CD8-positive, alpha-beta memory T cell (primary cell): ENCODE data around the gene IFI44L. TPM values are rescaled to one million over a fixed set of nuclear protein-coding genes. Genes with fewer than 3 reads are reported as not detected.

Experiments
- CTCF ChIA-PET: fragments of 350-600 bp; sonication (Branson Sonifier 250); formaldehyde crosslinking; loops from one replicate; lab custom pipeline; 2021; ENCODE audit warnings: antibody characterized with exemption; lab: Charles Lee
- POLR2A ChIA-PET: fragments of 350-600 bp; sonication (Branson Sonifier 250); formaldehyde crosslinking; loops from one replicate; lab custom pipeline; 2021; ENCODE audit warnings: antibody characterized with exemption; lab: Charles Lee
- DNase-seq, 5 donors: peaks; one replicate each; pipeline versions ENCODE4 v3.0.0 to v3.0.0-alpha.2; 2020 to 2022; ENCODE audit warnings: mixed read lengths in 1 of 5
- H3K27ac ChIP-seq: one replicate; pipeline ENCODE4 v1.7.0; 2013; ENCODE audit warnings: low read depth, mild to moderate bottlenecking, low read length, moderate library complexity
- H3K27me3 ChIP-seq: 2 replicates; pipeline ENCODE4 v1.7.0; 2013; ENCODE audit warnings: low read length, mild to moderate bottlenecking; ENCODE audit not compliant: insufficient read depth, poor library complexity, severe bottlenecking
- H3K36me3 ChIP-seq: 2 replicates; pipeline ENCODE4 v1.7.0; 2013; ENCODE audit warnings: mild to moderate bottlenecking, low read length, moderate library complexity; ENCODE audit not compliant: insufficient read depth
- H3K4me1 ChIP-seq: 2 replicates; pipeline ENCODE4 v1.7.0; 2013; ENCODE audit warnings: mild to moderate bottlenecking, low read length, moderate library complexity; ENCODE audit not compliant: insufficient read depth
- H3K4me3 ChIP-seq: 2 replicates; pipeline ENCODE4 v1.7.0; 2013; ENCODE audit warnings: mild to moderate bottlenecking, low read length
- H3K9me3 ChIP-seq: 2 replicates; pipeline ENCODE4 v1.7.0; 2013; ENCODE audit warnings: mild to moderate bottlenecking, low read length
- H3K27ac Mint-ChIP-seq, 8 donors: one replicate each; pipeline ENCODE4 v1.8.0; 2020 to 2021; ENCODE audit warnings: mixed read lengths in 8 of 8, mild to moderate bottlenecking in 6 of 8, inconsistent platforms in 3 of 8, moderate library complexity in 3 of 8
- H3K27me3 Mint-ChIP-seq, 2 donors: one replicate each; pipeline ENCODE4 v1.8.0; 2020 to 2021; ENCODE audit warnings: mixed read lengths in 2 of 2, mild to moderate bottlenecking in 1 of 2, moderate library complexity in 1 of 2
- H3K36me3 Mint-ChIP-seq, 3 donors: one replicate each; pipeline ENCODE4 v1.8.0; 2020 to 2021; ENCODE audit warnings: mixed read lengths in 3 of 3, inconsistent platforms in 1 of 3, mild to moderate bottlenecking in 1 of 3
- H3K4me1 Mint-ChIP-seq, 3 donors: one replicate each; pipeline ENCODE4 v1.8.0; 2020 to 2021; ENCODE audit warnings: mixed read lengths in 3 of 3, inconsistent platforms in 1 of 3, mild to moderate bottlenecking in 1 of 3
- H3K4me3 Mint-ChIP-seq, 7 donors: one replicate each; pipeline ENCODE4 v1.8.0; 2020 to 2021; ENCODE audit warnings: mixed read lengths in 7 of 7, mild to moderate bottlenecking in 6 of 7, moderate library complexity in 4 of 7, inconsistent platforms in 2 of 7
- H3K9me3 Mint-ChIP-seq, 5 donors: one replicate each; pipeline ENCODE4 v1.8.0; 2020 to 2022; ENCODE audit warnings: mixed read lengths in 5 of 5, mild to moderate bottlenecking in 3 of 5, moderate library complexity in 2 of 5, inconsistent platforms in 1 of 5
- polyA plus RNA-seq: library from polyadenylated mRNA; unstranded; fragments of 300-500 nt; fragmentation: Illumina TruSeq; gene quantifications from one replicate; pipeline ENCODE4 v1.2.3, GENCODE V29; 2021
- total RNA-seq, 2 experiments: library from RNA; stranded (reverse); gene quantifications; one replicate each; pipeline ENCODE4 v1.2.3, GENCODE V29; 2021

Gene IFI44L
- total and polyA plus RNA-seq, 3 experiments from 2014 or later, result 1.4 to 12.7 (median 2.3) TPM

GRCh38 chr1:78688697-78689096, 68.4 kb downstream of the IFI44L start:
- Mint-ChIP-seq H3K27ac (no peak overlapping the region), H3K27me3 (peaks cover 12 to 15% of the 10 kb centered on the region in 2 donors), H3K4me3 (no peak overlapping the region), H3K36me3 (no peaks in the 10 kb centered on the region), H3K9me3 (no peaks in the 10 kb centered on the region), H3K4me1 (no peaks in the 10 kb centered on the region)
- no peaks in the 10 kb centered on the region for H3K27me3 ChIP-seq
- DNase-seq, result no peak
- H3K4me1 ChIP-seq, result no peaks in the 10 kb centered on the region
- no peak overlapping the region for H3K27ac ChIP-seq
- H3K9me3 ChIP-seq, result no peaks in the 10 kb centered on the region
- no peak overlapping the region for H3K4me3 ChIP-seq
- ChIA-PET CTCF (no interaction called here), POLR2A (no interaction called here)
- no peaks in the 10 kb centered on the region for H3K36me3 ChIP-seq

DNA sequence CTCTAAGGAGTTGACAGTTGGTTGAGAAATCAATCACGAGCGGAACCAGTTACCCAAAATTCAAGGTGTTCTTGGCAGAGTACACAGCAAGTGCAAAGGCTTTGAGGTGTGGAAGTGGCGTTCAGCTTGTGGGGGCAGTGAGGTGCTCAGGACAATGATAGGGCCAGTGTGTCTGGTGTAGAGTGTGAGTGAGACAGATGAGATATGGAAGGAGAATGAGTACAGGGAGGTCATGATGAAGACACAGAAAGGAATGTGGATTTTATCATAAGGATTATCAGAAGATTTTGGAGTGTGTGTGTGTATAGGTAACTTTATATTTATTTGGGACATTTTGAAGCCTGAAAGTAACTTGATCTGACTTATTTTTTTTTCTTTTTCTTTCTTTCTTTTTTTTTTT, 70.3 kb downstream of the IFI44L start:
- H3K36me3 ChIP-seq, result no peaks in the 10 kb centered on the region
- Mint-ChIP-seq H3K27me3 (peaks cover 9 to 15% of the 10 kb centered on the region in 2 donors), H3K4me1 (no peaks in the 10 kb centered on the region), H3K27ac (no peak overlapping the region), H3K4me3 (no peak overlapping the region), H3K9me3 (no peaks in the 10 kb centered on the region), H3K36me3 (no peaks in the 10 kb centered on the region)
- H3K27ac ChIP-seq, result no peak overlapping the region
- H3K4me1 ChIP-seq, result no peaks in the 10 kb centered on the region
- DNase-seq, result no peak
- no peaks in the 10 kb centered on the region for H3K9me3 ChIP-seq
- no peaks in the 10 kb centered on the region for H3K27me3 ChIP-seq
- H3K4me3 ChIP-seq, result no peak overlapping the region
- POLR2A ChIA-PET, result no interaction called here
- CTCF ChIA-PET, result no interaction called here

- Mint-ChIP-seq H3K9me3 (peaks cover 0 to 4% (median 0%) of the 10 kb centered on the region in 5 donors), H3K27me3 (peaks cover 9 to 16% of the 10 kb centered on the region in 2 donors), H3K27ac (no peak overlapping the region), H3K36me3 (no peaks in the 10 kb centered on the region), H3K4me3 (no peak overlapping the region), H3K4me1 (no peaks in the 10 kb centered on the region)
- Histone ChIP-seq H3K9me3 (no peaks in the 10 kb centered on the region), H3K4me1 (no peaks in the 10 kb centered on the region), H3K36me3 (no peaks in the 10 kb centered on the region), H3K27me3 (no peaks in the 10 kb centered on the region), H3K4me3 (no peak overlapping the region), H3K27ac (no peak overlapping the region)
- ChIA-PET POLR2A (no interaction called here), CTCF (no interaction called here)
- no peak for DNase-seq
These were observed 71.9 kb downstream of the IFI44L start for GRCh38 chr1:78691995-78692747.

Other genes with a start within 250 kb of the IFI44L start
- not detected for gene PTGFR, start 129.5 kb upstream of the IFI44L start, total RNA-seq
- not detected for gene PTGFR, start 129.5 kb upstream of the IFI44L start, polyA plus RNA-seq
- 1 to 10 TPM; 6.6 to 7.6 TPM for gene IFI44, start 29.4 kb downstream of the IFI44L start, total RNA-seq
- 29.8 TPM for gene IFI44, start 29.4 kb downstream of the IFI44L start, polyA plus RNA-seq